A549 (cell line): ENCODE data around the gene MYO1B. TPM values are rescaled to one million over a fixed set of nuclear protein-coding genes. Genes with fewer than 3 reads are reported as not detected.

Experiments
- ATAC-seq, 2 experiments: fragments of 200-7000 bp in 1 of 2; fragments of >200 bp in 1 of 2; cut with Nextera tagmentation in 1 of 2; cut with Tn5 transposase in 1 of 2; 3 replicates each; pipeline versions ENCODE4 v1.8.0 to v1.9.1; 2018 to 2020; ENCODE audit warnings: mild to moderate bottlenecking in 1 of 2, moderate library complexity in 1 of 2
- CTCF ChIA-PET: fragments of 300-600 bp; sonication (Branson Sonifier 250); formaldehyde crosslinking; extraction: SDS; loops from one replicate; lab custom pipeline; 2021; ENCODE audit warnings: antibody characterized with exemption, inconsistent platforms; lab: Yijun Ruan, JAX
- POLR2A ChIA-PET: fragments of 350-600 bp; formaldehyde crosslinking; extraction: SDS; loops from one replicate; lab custom pipeline; 2021; ENCODE audit warnings: antibody characterized with exemption, inconsistent platforms; lab: Yijun Ruan, JAX
- DNase-seq, 2 experiments: peaks; one replicate each; pipeline versions ENCODE4 v3.0.0 to v3.0.0-alpha.2; 2011 to 2016; ENCODE audit warnings: low read depth in 1 of 2, low spot score in 1 of 2
- FAIRE-seq: peaks from 2 replicates; lab custom pipeline; 2011; peaks lifted over from hg19 to GRCh38; lab: Jason Lieb, UNC
- H3K27ac ChIP-seq, 2 experiments: fragments of >200 bp; sonication (Bioruptor Twin); formaldehyde crosslinking; 3 replicates each; pipeline ENCODE4 v1.5.1; 2016 to 2017
- H3K4me1 ChIP-seq: fragments of >200 bp; sonication (Bioruptor Twin); formaldehyde crosslinking; 3 replicates; pipeline ENCODE4 v1.6.1; 2016
- H3K4me2 ChIP-seq: fragments of >200 bp; sonication (Bioruptor Twin); formaldehyde crosslinking; 3 replicates; pipeline ENCODE4 v1.6.1; 2016
- H3K4me3 ChIP-seq: fragments of >200 bp; sonication (Bioruptor Twin); formaldehyde crosslinking; 3 replicates; pipeline ENCODE4 v1.5.1; 2016
- H3K9me3 ChIP-seq: fragments of >200 bp; sonication (Bioruptor Twin); formaldehyde crosslinking; 3 replicates; pipeline ENCODE4 v1.6.1; 2016
- ATOH8 ChIP-seq: fragments of 250-450 bp; sonication (Bioruptor Pico); IDR thresholded peaks from 2 replicates; pipeline ENCODE4 v1.5.0; 2020; ENCODE audit warnings: low read depth, mild to moderate bottlenecking, moderate library complexity
- BHLHE40 ChIP-seq: IDR thresholded peaks from 2 replicates; pipeline ENCODE4 v1.6.1; 2012; ENCODE audit warnings: low read depth, low read length, inconsistent platforms
- CBX8 ChIP-seq: fragments of 200-600 bp; sonication (generic); IDR thresholded peaks from 2 replicates; pipeline ENCODE4 v1.6.1; 2016
- CHD2 ChIP-seq: fragments of 150-350 bp; IDR thresholded peaks from 2 replicates; pipeline ENCODE4 v1.6.1; 2014; ENCODE audit warnings: low read length; ENCODE audit not compliant: partially characterized antibody
- CHD4 ChIP-seq: fragments of 200-600 bp; sonication (generic); IDR thresholded peaks from 2 replicates; pipeline ENCODE4 v1.6.1; 2016; ENCODE audit warnings: antibody characterized with exemption, mild to moderate bottlenecking, borderline replicate concordance
- CTCF ChIP-seq: fragments of >200 bp; sonication (Bioruptor Twin); formaldehyde crosslinking; IDR thresholded peaks from 3 replicates; pipeline ENCODE4 v1.5.1; 2016
- EHMT2 ChIP-seq: fragments of 200-600 bp; sonication (generic); IDR thresholded peaks from 2 replicates; pipeline ENCODE4 v1.6.1; 2016; ENCODE audit warnings: antibody characterized with exemption, low read depth, mild to moderate bottlenecking, moderate library complexity
- ELK1 ChIP-seq: fragments of 150-350 bp; IDR thresholded peaks from 2 replicates; pipeline ENCODE4 v1.6.1; 2014; ENCODE audit warnings: low read depth, mild to moderate bottlenecking, low read length
- FOSB ChIP-seq: fragments of 250-450 bp; sonication (Bioruptor Pico); IDR thresholded peaks from 2 replicates; pipeline ENCODE4 v1.5.0; 2020; ENCODE audit warnings: mild to moderate bottlenecking, moderate library complexity
- FOSL2 ChIP-seq, 2 experiments: fragments of 450-650 bp in 1 of 2; fragments of >200 bp in 1 of 2; sonication (Bioruptor Twin) in 1 of 2; formaldehyde crosslinking; IDR thresholded peaks; 2 replicates each; pipeline versions ENCODE4 v1.5.0 to v1.6.1; 2016 to 2020; ENCODE audit warnings: mild to moderate bottlenecking in 1 of 2, moderate library complexity in 1 of 2
- GATA3 ChIP-seq: IDR thresholded peaks from 2 replicates; pipeline ENCODE4 v1.6.1; 2012; ENCODE audit warnings: borderline replicate concordance
- HDAC2 ChIP-seq: fragments of 200-600 bp; sonication (generic); IDR thresholded peaks from 2 replicates; pipeline ENCODE4 v1.6.1; 2016
- HOXB5 ChIP-seq: fragments of 250-450 bp; sonication (Bioruptor Pico); IDR thresholded peaks from 2 replicates; pipeline ENCODE4 v1.5.0; 2020; ENCODE audit warnings: mild to moderate bottlenecking, moderate library complexity
- JUN ChIP-seq, 2 experiments: fragments of >200 bp; sonication (Bioruptor Twin); formaldehyde crosslinking; IDR thresholded peaks; 2 replicates in 1 of 2; 3 replicates in 1 of 2; pipeline ENCODE4 v1.6.1; 2016 to 2017
- JUNB ChIP-seq: fragments of >200 bp; sonication (Bioruptor Twin); formaldehyde crosslinking; IDR thresholded peaks from 2 replicates; pipeline ENCODE4 v1.6.1; 2016
- KDM5A ChIP-seq: fragments of 200-600 bp; sonication (generic); IDR thresholded peaks from 2 replicates; pipeline ENCODE4 v1.6.1; 2016; ENCODE audit warnings: antibody characterized with exemption, mild to moderate bottlenecking
- MAFK ChIP-seq: fragments of 450-650 bp; IDR thresholded peaks from 2 replicates; pipeline ENCODE4 v1.6.1; 2014; ENCODE audit not compliant: partially characterized antibody
- MAZ ChIP-seq: fragments of 150-350 bp; IDR thresholded peaks from 2 replicates; pipeline ENCODE4 v1.6.1; 2014; ENCODE audit warnings: antibody characterized with exemption, low read depth, low read length, borderline replicate concordance
- MYC ChIP-seq: IDR thresholded peaks from 2 replicates; pipeline ENCODE4 v1.6.1; 2012; ENCODE audit warnings: mild to moderate bottlenecking, inconsistent platforms, low read length, improper control_type of control experiment, borderline replicate concordance
- NFE2L2 ChIP-seq: fragments of 150-350 bp; conservative IDR thresholded peaks from 2 replicates; pipeline ENCODE4 v1.6.1; 2014; ENCODE audit warnings: low read length
- NPAS2 ChIP-seq: fragments of 250-450 bp; sonication (Bioruptor Pico); IDR thresholded peaks from 2 replicates; pipeline ENCODE4 v1.8.0; 2022; ENCODE audit warnings: mild to moderate bottlenecking, moderate library complexity, borderline replicate concordance
- PBX3 ChIP-seq: IDR thresholded peaks from 2 replicates; pipeline ENCODE4 v1.6.1; 2012
- POLR2AphosphoS2 ChIP-seq: conservative IDR thresholded peaks from 2 replicates; pipeline ENCODE4 v1.6.1; 2012; ENCODE audit warnings: low read length, improper control_type of control experiment, inconsistent platforms
- RAD21 ChIP-seq, 2 experiments: fragments of >200 bp in 1 of 2; sonication (Bioruptor Twin) in 1 of 2; formaldehyde crosslinking in 1 of 2; IDR thresholded peaks in 1 of 2; conservative IDR thresholded peaks in 1 of 2; 2 replicates in 1 of 2; 3 replicates in 1 of 2; pipeline ENCODE4 v1.6.1; 2012 to 2018; ENCODE audit warnings: inconsistent platforms in 1 of 2
- RNF2 ChIP-seq: fragments of 200-600 bp; sonication (generic); IDR thresholded peaks from 2 replicates; pipeline ENCODE4 v1.6.1; 2016; ENCODE audit warnings: low read depth, mild to moderate bottlenecking, antibody characterized with exemption, moderate library complexity, borderline replicate concordance
- SREBF2 ChIP-seq: fragments of 450-650 bp; IDR thresholded peaks from 2 replicates; pipeline ENCODE4 v1.6.1; 2014; ENCODE audit warnings: mild to moderate bottlenecking, moderate library complexity
- TP53 ChIP-seq: fragments of 250-450 bp; sonication (Bioruptor Pico); IDR thresholded peaks from 2 replicates; pipeline ENCODE4 v1.5.0; 2021; ENCODE audit warnings: mild to moderate bottlenecking, moderate library complexity
- ZNF302 ChIP-seq: fragments of 250-450 bp; sonication (Bioruptor Pico); IDR thresholded peaks from 2 replicates; pipeline ENCODE4 v1.9.0; 2021; ENCODE audit warnings: inconsistent platforms, mild to moderate bottlenecking, moderate library complexity
- ZSCAN20 ChIP-seq: fragments of 250-450 bp; sonication (Bioruptor Pico); IDR thresholded peaks from 2 replicates; pipeline ENCODE4 v1.8.0; 2022; ENCODE audit warnings: mild to moderate bottlenecking, moderate library complexity
- WGBS: methylation state at CpG from one replicate; pipeline ENCODE4 v1.1.6; 2017; ENCODE audit errors: missing lambda C conversion rate; 5-methylcytosine and 5-hydroxymethylcytosine counted together
- polyA plus RNA-seq, 4 experiments: library from polyadenylated mRNA; depleted of rRNA in 3 of 4; stranded (reverse); fragments of >200 nt; fragmentation: RNase III in 1 of 4; extraction: RNeasy Plus Mini Kit Qiagen cat#74134 plus additional on column Dnase treatment in 1 of 4; gene quantifications; 2 replicates in 3 of 4; 3 replicates in 1 of 4; pipeline ENCODE4 v1.2.3, GENCODE V29; 2011 to 2017

MYO1B gene
- polyA plus RNA-seq, 2 of the 4 experiments (the other 2 are of a cell fraction): 77.7 to 159 TPM

DNA sequence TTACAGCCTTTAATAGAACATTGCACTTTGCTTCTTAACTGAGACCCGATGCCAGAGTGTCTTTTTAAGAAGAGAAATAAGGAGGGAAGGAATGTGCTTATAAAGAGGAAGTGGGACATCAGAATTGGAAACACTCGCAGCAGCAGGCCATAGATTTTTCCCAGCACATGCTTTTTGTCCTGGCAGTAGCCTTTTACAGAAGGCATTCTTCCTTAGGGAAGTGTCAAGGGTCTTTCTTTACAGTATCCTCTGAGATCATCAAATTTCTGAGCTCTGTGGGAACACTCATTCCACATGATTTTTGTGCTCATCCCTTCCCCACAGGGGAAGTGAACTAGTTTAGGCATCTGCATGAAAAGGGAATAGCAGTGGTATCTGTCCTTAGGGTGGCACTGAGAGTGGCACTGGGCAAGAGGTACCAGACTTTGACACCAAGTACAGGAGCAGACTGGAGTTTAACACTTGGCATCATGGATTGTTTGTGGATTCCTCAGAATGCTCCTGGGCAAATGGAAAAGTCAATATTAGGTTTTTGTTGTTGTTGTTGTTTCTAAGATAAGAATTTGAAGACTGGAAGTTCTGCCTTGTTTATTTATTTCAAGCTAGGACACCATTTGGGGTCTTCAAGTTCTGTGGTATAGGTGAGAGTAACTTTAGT is 4.1 kb downstream of the MYO1B start:
- H3K9me3 ChIP-seq: no peaks in the 10 kb centered on the region
- DNase-seq (no peak), FAIRE-seq (no peak), ATAC-seq (no peak)
- 75% methylated on average over 2 of the region's 2 CpGs for WGBS
- POLR2A ChIA-PET: no interaction called here
- H3K27ac ChIP-seq: peak overlapping the region in 1 of 2 experiments; percentile 11; a peak in 1 of 6 replicates
- CTCF ChIA-PET: interaction anchor here (1.3 to 2.2 kb wide), 3 partner anchors 28 to 253 kb away, joined by 3 to 4 read pairs (median 4); no protein-coding TSS in a partner anchor
- no peak overlapping the region for H3K4me3 ChIP-seq
- TF ChIP-seq POLR2AphosphoS2: no peak
- no peak for TF ChIP-seq CBX8
- no peak for TF ChIP-seq CHD2
- TF ChIP-seq PBX3: no peak
- no peak for TF ChIP-seq FOSB (CRISPR knock-in tag)
- no peak for TF ChIP-seq EHMT2
- TF ChIP-seq HDAC2: no peak
- TF ChIP-seq TP53 (CRISPR knock-in tag): no peak
- TF ChIP-seq ELK1: no peak
- TF ChIP-seq RNF2: no peak
- no peak for TF ChIP-seq BHLHE40
- TF ChIP-seq ZNF302: no peak
- TF ChIP-seq MYC: no peak
- TF ChIP-seq GATA3: no peak
- TF ChIP-seq NFE2L2: no peak
- no peak for TF ChIP-seq KDM5A
- TF ChIP-seq MAFK: no peak
- no peak for TF ChIP-seq CHD4
- peaks cover 70% of the 10 kb centered on the region for H3K4me1 ChIP-seq
- H3K4me2 ChIP-seq: peak overlapping the region; percentile 93

DNA sequence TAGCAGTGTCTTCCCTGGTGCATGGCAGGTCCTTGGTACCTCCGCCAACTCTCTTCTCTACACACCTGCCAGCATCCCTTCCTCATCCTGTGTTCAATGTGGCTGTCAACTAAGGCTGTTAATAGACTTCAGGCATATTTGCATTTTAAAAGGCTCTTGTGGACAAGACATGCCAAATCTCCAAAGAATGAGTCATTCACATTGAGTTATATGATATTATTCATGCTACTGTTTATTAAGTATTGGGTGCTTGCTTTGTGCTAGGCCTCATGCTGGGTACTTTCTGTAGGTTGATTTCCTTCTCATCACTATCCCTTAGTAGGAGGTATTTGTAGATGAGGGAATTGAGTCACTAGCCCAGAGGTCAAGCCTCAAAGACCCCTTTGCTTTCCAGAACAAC is 5.2 kb downstream of the MYO1B start:
- FAIRE-seq (no peak), ATAC-seq (no peak)
- Histone ChIP-seq H3K27ac (peak overlapping the region in 1 of 2 experiments; percentile 29; a peak in 1 of 6 replicates), H3K4me3 (no peak overlapping the region), H3K4me2 (peak overlapping the region; percentile 93; the same call in 2 of the 3 replicates), H3K4me1 (peaks cover 75% of the 10 kb centered on the region)
- TF ChIP-seq ZSCAN20 (CRISPR knock-in tag): no peak
- TF ChIP-seq FOSL2 (IDR thresholded peaks at IDR 0.05): no peak
- peak; percentile 48; the same call in 1 of the 2 replicates for TF ChIP-seq FOSL2 (CRISPR knock-in tag; IDR thresholded peaks at IDR 0.05)
- TF ChIP-seq JUNB: peak; percentile 15; the same call in 1 of the 2 replicates
- TF ChIP-seq, all 56 proteins: peak for 2
- DNase-seq: no peak
- no peaks in the 10 kb centered on the region for H3K9me3 ChIP-seq
- WGBS: 85% methylated on average over 1 of the region's 1 CpG
- CTCF ChIA-PET: interaction anchor here (1.2 to 2.4 kb wide), 2 partner anchors 9 to 32 kb away, joined by 5 to 9 read pairs; no protein-coding TSS in a partner anchor
- POLR2A ChIA-PET: no interaction called here

DNA sequence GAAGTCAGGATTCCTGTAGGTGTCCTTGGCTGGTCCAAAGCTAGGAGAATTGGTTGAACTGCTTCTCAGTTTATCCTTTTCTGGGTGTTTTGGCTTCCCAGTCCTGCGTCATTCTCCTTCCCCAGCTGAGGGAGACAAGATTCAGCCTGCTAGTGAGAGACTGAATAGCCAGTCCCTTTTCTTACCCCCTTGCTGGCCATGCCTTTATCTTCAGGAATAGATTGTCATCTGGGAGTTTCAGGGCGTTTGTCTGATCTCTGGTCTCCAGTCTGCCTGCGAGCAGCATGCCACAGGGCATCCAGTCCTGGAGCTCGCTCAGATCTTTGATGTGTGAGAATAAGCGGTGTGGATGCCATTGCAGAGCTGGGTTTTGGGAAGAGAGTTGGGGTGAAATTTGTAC is 5.8 kb downstream of the MYO1B start:
- FAIRE-seq: no peak
- no peaks in the 10 kb centered on the region for H3K9me3 ChIP-seq
- ATAC-seq: no peak
- H3K4me3 ChIP-seq: no peak overlapping the region
- 83% methylated on average over 5 of the region's 5 CpGs for WGBS
- CTCF ChIA-PET: interaction anchor here (1.2 to 2.4 kb wide), 4 partner anchors 9 to 86 kb away, joined by 3 to 9 read pairs (median 4); no protein-coding TSS in a partner anchor
- POLR2A ChIA-PET: no interaction called here
- DNase-seq: no peak
- H3K27ac ChIP-seq: peak overlapping the region in 1 of 2 experiments; percentile 29; a peak in 1 of 6 replicates
- peaks cover 81% of the 10 kb centered on the region for H3K4me1 ChIP-seq
- H3K4me2 ChIP-seq: peak overlapping the region; percentile 93; the same call in 1 of the 3 replicates
- TF ChIP-seq JUN (IDR thresholded peaks at IDR 0.05) (no peak), NPAS2 (CRISPR knock-in tag) (no peak), ZNF302 (no peak), CTCF (no peak), FOSL2 (IDR thresholded peaks at IDR 0.05) (no peak), FOSL2 (CRISPR knock-in tag; IDR thresholded peaks at IDR 0.05) (no peak), SREBF2 (no peak), HOXB5 (CRISPR knock-in tag) (no peak), POLR2AphosphoS2 (no peak), RNF2 (no peak), EHMT2 (no peak), MAZ (no peak), ATOH8 (CRISPR knock-in tag) (no peak), RAD21 (conservative IDR thresholded peaks at IDR 0.05 in 1 of 2, IDR thresholded peaks at IDR 0.05 in 1 of 2) (no peak)
